GM19193 (cell line): ENCODE data around the gene SIRPG.

Experiments used
- POLR2A ChIP-seq: IDR thresholded peaks from 4 replicates; pipeline ENCODE4 v1.6.1; 2011; ENCODE audit not compliant: insufficient read depth, insufficient read length; ENCODE audit errors: extremely low read depth

SIRPG gene

GRCh38 chr20:1651268-1652058 is 6.1 kb downstream of the SIRPG start:
- TF ChIP-seq POLR2A, result no peak

DNA sequence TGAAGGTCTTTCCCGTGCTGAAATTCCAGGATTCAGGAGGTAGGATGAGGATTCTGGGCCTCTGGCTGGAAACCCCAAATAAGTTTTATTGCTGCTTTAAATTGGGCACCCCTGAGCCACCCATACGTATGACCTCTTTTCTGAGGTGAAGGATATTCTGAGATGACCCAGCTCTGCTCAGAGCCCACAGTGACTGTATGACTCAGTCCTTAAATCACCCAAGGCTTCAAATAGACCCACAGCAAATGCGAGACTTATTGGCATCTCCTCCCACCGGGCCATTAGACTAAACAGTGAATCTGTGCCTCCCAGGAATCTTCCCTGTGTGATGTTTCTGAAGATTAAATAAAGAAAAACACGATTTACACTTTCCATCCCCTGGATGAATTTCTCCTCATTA is 9.5 kb downstream of the SIRPG start:
- no peak for TF ChIP-seq POLR2A

GRCh38 chr20:1646975-1647431 is 10.6 kb downstream of the SIRPG start:
- TF ChIP-seq POLR2A, result no peak

DNA sequence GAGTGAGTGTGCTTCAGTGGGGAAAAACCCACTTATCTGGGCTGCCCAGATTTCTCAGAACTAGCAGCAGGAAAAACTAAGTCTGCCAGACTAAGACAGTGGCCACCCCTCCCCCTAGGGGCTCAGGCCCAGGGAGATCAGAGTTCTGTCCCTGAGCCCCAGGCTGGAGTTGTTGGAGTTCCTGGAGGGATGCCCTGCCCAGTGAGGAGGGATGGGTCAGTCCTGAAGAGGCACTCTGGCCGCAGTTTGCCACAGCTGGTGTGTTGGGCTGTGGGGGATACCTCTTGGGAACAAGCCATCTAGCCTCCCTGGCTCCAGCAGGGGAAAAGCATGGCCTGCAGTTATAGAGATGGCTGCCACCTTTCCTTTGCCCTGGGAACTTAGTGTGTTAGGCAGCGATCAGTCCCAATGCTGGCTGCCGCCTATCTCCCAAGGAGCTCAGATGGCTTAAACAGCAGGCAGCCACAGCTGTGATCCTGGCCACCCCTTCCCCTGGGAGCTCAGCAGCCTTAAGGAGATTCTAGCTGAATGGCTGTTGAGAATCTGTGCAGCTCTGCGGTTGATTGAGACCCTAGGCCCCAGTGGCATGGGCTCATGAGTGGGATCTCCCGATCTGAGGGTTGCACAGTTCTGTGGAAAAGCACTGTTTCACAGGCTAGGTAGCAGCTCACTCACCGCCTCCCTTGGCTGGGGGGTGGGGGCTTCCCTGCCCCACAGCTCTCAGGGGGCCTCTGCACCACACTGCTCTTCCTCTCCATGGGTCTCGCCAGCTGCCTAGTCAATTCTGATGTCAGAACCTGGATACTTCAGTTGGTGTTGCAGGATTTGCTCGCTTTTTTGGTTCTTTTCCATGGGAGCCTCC is 13.2 kb downstream of the SIRPG start:
- TF ChIP-seq POLR2A, result no peak

- TF ChIP-seq POLR2A, result no peak
Measured at GRCh38 chr20:1637755-1638154, 19.8 kb downstream of the SIRPG start.

DNA sequence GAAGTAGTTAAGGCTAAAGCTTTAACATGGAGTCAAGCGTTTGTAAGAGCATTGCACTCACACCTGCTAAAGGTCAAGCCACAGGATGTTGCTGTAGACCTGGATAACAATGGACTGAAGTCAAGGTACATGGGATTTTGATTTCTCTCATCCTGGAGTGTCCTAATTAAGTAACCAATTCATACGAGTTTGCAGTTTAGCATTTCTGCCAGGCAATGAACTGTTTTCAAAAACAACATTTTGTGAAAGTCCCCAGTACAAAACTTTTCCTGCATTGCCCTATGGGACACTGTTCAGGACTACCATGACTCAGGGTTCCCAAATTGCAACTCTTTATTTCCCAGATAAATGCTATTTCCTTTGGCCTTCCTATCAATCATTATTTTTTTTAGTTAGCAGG is 20.4 kb downstream of the SIRPG start:
- TF ChIP-seq POLR2A, result no peak

DNA sequence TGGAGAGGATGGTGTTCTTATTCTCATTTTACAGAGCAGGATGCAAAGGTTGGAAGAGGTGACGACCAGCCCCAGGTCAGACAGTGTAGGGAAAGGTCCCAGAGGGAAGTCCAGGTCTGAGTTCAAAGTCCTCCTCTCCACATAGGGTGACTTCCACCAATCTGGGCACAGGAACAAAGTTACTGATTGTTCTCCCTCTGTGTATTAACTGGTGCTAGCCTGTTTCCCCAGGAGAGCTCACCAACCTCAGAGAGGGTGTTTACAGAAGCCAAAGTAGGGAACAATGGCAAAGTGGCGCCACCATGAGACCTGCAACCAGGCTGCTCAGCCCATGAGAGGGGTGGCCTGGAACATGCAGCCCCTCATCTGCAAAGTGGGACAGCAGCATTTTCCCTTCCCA is 21.0 kb downstream of the SIRPG start:
- no peak for TF ChIP-seq POLR2A

- no peak for TF ChIP-seq POLR2A
Measured at GRCh38 chr20:1635291-1635979, 22.1 kb downstream of the SIRPG start.

DNA sequence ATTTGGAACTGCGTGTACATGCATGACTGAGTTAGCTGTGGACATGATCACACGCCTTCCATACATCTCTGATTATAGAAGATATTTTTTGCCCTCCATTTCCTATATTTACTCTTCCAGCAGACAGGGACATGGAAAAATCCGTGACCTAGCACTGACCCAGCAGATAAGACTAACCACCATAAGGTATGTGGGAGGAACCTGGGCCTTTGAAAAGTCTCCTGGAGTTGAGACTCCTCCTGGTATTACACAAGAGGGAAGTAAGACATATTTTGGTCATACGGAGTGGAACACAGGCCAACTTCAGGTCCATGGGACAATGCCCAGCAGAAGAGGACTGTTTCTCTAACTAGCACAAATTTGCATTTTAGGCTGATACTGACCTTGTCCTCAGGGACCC is 24.0 kb downstream of the SIRPG start:
- no peak for TF ChIP-seq POLR2A

GRCh38 chr20:1632178-1632577 is 25.4 kb downstream of the SIRPG start:
- no peak for TF ChIP-seq POLR2A

DNA sequence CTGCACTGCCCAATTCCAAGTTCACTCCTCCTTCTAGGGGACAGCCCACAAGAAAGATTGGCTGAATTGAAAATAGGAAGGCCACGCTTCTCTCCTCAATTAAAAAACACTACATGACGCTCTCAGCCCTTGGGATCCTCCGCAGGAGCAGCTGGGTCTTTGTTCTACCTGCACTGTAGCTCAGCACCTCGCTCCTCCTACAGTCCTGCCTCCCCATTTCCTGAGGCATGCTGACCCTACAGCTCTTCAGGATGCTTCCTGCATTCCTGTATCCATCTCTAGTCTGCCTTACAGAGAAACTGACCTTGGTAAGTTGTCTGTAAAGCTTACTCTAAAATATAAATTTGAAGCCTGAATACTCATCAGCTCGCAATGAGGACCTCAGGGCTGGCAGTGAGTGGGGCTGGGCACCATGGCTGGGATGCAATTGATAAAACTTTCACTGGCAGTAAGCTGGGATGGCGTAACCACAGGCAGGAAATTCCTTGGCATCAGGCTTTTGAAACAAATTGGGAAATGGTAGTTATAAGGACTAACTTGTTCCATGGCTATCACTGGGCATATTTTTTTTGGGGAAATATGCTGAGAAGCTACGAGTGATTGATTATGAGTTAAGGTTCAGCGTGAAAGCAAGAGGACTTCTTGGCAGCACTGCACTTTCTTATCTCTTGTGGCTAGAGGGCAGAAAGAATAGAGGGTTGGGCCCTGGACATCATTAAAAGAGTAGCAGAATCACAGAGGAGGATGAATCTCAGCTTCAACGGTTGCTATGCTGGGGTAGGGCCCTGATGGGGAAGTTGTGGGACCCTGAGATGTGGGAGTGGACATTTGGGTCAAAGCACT is 26.0 kb downstream of the SIRPG start:
- TF ChIP-seq POLR2A, result no peak

DNA sequence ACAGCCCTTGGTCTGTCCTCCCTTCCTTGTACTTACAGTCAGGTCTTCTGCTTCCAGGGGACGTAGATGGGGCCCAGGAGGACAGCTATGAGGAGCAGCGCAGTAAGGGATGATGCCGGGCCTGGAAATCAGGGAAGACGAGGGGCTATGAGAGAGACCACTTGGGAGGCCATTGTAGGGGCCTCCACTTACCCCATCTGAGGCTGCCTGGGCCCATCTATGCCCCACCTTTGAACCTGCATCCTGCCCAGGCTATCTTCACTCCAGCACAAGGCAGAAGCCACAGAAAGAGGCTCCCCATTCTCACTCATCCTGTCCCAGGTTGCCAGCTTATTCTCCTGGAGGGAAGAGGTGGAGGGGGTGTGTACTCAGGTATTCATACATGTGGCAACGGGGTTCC is 27.4 kb downstream of the SIRPG start:
- no peak for TF ChIP-seq POLR2A

GRCh38 chr20:1629321-1629720 is 28.3 kb downstream of the SIRPG start:
- TF ChIP-seq POLR2A, result no peak

GRCh38 chr20:1628621-1629020 is 29.0 kb downstream of the SIRPG start:
- TF ChIP-seq POLR2A, result no peak
